Activated T-cell treated with anti-CD3 and anti-CD28 coated beads, Interleukin-2, amount 50 U/mL, for 4 hours (primary cell): ENCODE results near the gene RLBP1. TPM values are rescaled to one million over a fixed set of nuclear protein-coding genes. Genes with fewer than 3 reads are reported as not detected.

Experiments used
- ATAC-seq, 2 donors: fragments of 200-7000 bp; cut with Tn5 transposase; one replicate each; pipeline ENCODE4 v1.10.0; 2021
- DNase-seq: peaks from one replicate; pipeline ENCODE4 v3.0.0-alpha.2; 2020
- H3K27me3 Mint-ChIP-seq: one replicate; pipeline ENCODE4 v1.8.0; 2021; ENCODE audit warnings: low read depth, mixed read lengths
- H3K36me3 Mint-ChIP-seq: one replicate; pipeline ENCODE4 v1.8.0; 2022; ENCODE audit warnings: mixed read lengths; ENCODE audit not compliant: insufficient read depth
- H3K4me1 Mint-ChIP-seq: one replicate; pipeline ENCODE4 v1.8.0; 2021; ENCODE audit warnings: low read depth, mixed read lengths
- H3K4me3 Mint-ChIP-seq: one replicate; pipeline ENCODE4 v1.8.0; 2021; ENCODE audit warnings: mild to moderate bottlenecking, moderate library complexity, mixed read lengths
- H3K9me3 Mint-ChIP-seq: one replicate; pipeline ENCODE4 v1.8.0; 2021; ENCODE audit warnings: mixed read lengths
- total RNA-seq, 3 donors: library from RNA; stranded (reverse); gene quantifications; one replicate each; pipeline ENCODE4 v1.2.1, GENCODE V29; 2021

Gene RLBP1
- total RNA-seq, 3 donors from 2014 or later = not detected

GRCh38 chr15:89178307-89178977, 42.9 kb downstream of the RLBP1 start:
- Mint-ChIP-seq H3K4me3 (no peak overlapping the region), H3K36me3 (peaks cover 35% of the 10 kb centered on the region), H3K27me3 (no peaks in the 10 kb centered on the region), H3K4me1 (peaks cover 31% of the 10 kb centered on the region), H3K9me3 (no peaks in the 10 kb centered on the region)
- ATAC-seq (no peak), DNase-seq (no peak)

- DNase-seq = peak; percentile 42
- peaks cover 31% of the 10 kb centered on the region for H3K4me1 Mint-ChIP-seq
- H3K36me3 Mint-ChIP-seq = peaks cover 35% of the 10 kb centered on the region
- H3K9me3 Mint-ChIP-seq = no peaks in the 10 kb centered on the region
- no peaks in the 10 kb centered on the region for H3K27me3 Mint-ChIP-seq
- ATAC-seq = peak; percentile 27 to 35
- no peak overlapping the region for H3K4me3 Mint-ChIP-seq
These were observed 43.6 kb downstream of the RLBP1 start for GRCh38 chr15:89177633-89178306.

GRCh38 chr15:89177116-89177515, 44.3 kb downstream of the RLBP1 start:
- no peak overlapping the region for H3K4me3 Mint-ChIP-seq
- H3K27me3 Mint-ChIP-seq = no peaks in the 10 kb centered on the region
- DNase-seq = no peak
- peaks cover 35% of the 10 kb centered on the region for H3K36me3 Mint-ChIP-seq
- H3K9me3 Mint-ChIP-seq = no peaks in the 10 kb centered on the region
- ATAC-seq = no peak
- H3K4me1 Mint-ChIP-seq = peaks cover 31% of the 10 kb centered on the region

GRCh38 chr15:89175617-89176191, 45.7 kb downstream of the RLBP1 start:
- Mint-ChIP-seq H3K4me1 (peaks cover 29% of the 10 kb centered on the region), H3K4me3 (no peak overlapping the region), H3K9me3 (no peaks in the 10 kb centered on the region), H3K36me3 (peaks cover 30% of the 10 kb centered on the region), H3K27me3 (no peaks in the 10 kb centered on the region)
- ATAC-seq = no peak
- DNase-seq = no peak

- Mint-ChIP-seq H3K4me3 (no peak overlapping the region), H3K9me3 (no peaks in the 10 kb centered on the region), H3K27me3 (no peaks in the 10 kb centered on the region), H3K4me1 (peaks cover 17% of the 10 kb centered on the region), H3K36me3 (peaks cover 29% of the 10 kb centered on the region)
- ATAC-seq = no peak
- no peak for DNase-seq
These were observed 46.9 kb downstream of the RLBP1 start for GRCh38 chr15:89174476-89174875.

GRCh38 chr15:89172921-89173320, 48.5 kb downstream of the RLBP1 start:
- peaks cover 30% of the 10 kb centered on the region for H3K36me3 Mint-ChIP-seq
- H3K4me3 Mint-ChIP-seq = no peak overlapping the region
- DNase-seq (no peak), ATAC-seq (no peak)
- H3K27me3 Mint-ChIP-seq = no peaks in the 10 kb centered on the region
- H3K9me3 Mint-ChIP-seq = no peaks in the 10 kb centered on the region
- H3K4me1 Mint-ChIP-seq = peaks cover 20% of the 10 kb centered on the region

- H3K4me1 Mint-ChIP-seq = peaks cover 24% of the 10 kb centered on the region
- H3K9me3 Mint-ChIP-seq = no peaks in the 10 kb centered on the region
- H3K4me3 Mint-ChIP-seq = no peak overlapping the region
- DNase-seq (peak; percentile 7), ATAC-seq (no peak)
- peaks cover 17% of the 10 kb centered on the region for H3K36me3 Mint-ChIP-seq
- H3K27me3 Mint-ChIP-seq = no peaks in the 10 kb centered on the region
These were observed 50.0 kb downstream of the RLBP1 start for GRCh38 chr15:89171136-89172072.

GRCh38 chr15:89170364-89170763, 51.0 kb downstream of the RLBP1 start:
- Mint-ChIP-seq H3K27me3 (no peaks in the 10 kb centered on the region), H3K4me3 (no peak overlapping the region), H3K9me3 (no peaks in the 10 kb centered on the region), H3K36me3 (peaks cover 8% of the 10 kb centered on the region), H3K4me1 (peaks cover 24% of the 10 kb centered on the region)
- DNase-seq = no peak
- ATAC-seq = no peak

- DNase-seq = no peak
- H3K36me3 Mint-ChIP-seq = peaks cover 7% of the 10 kb centered on the region
- no peak overlapping the region for H3K4me3 Mint-ChIP-seq
- H3K9me3 Mint-ChIP-seq = no peaks in the 10 kb centered on the region
- ATAC-seq = no peak
- no peaks in the 10 kb centered on the region for H3K27me3 Mint-ChIP-seq
- H3K4me1 Mint-ChIP-seq = peaks cover 24% of the 10 kb centered on the region
These were observed 53.0 kb downstream of the RLBP1 start for GRCh38 chr15:89168316-89168833.

- Mint-ChIP-seq H3K9me3 (no peaks in the 10 kb centered on the region), H3K4me1 (peaks cover 24% of the 10 kb centered on the region), H3K27me3 (no peaks in the 10 kb centered on the region), H3K4me3 (peak overlapping the region; percentile 48), H3K36me3 (peaks cover 9% of the 10 kb centered on the region)
- DNase-seq (peak; percentile 37), ATAC-seq (peak; percentile 91 to 92)
These were observed 53.9 kb downstream of the RLBP1 start for GRCh38 chr15:89167267-89168176.

- ATAC-seq (no peak), DNase-seq (no peak)
- Mint-ChIP-seq H3K27me3 (no peaks in the 10 kb centered on the region), H3K4me1 (peaks cover 24% of the 10 kb centered on the region), H3K36me3 (peaks cover 17% of the 10 kb centered on the region), H3K9me3 (no peaks in the 10 kb centered on the region), H3K4me3 (no peak overlapping the region)
These were observed 55.7 kb downstream of the RLBP1 start for GRCh38 chr15:89165677-89166076.

GRCh38 chr15:89164712-89165211, 56.6 kb downstream of the RLBP1 start:
- Mint-ChIP-seq H3K4me1 (peaks cover 24% of the 10 kb centered on the region), H3K36me3 (peaks cover 16% of the 10 kb centered on the region), H3K27me3 (no peaks in the 10 kb centered on the region), H3K9me3 (no peaks in the 10 kb centered on the region), H3K4me3 (no peak overlapping the region)
- no peak for DNase-seq
- ATAC-seq = no peak
